SU-DHL-6 (cell line): ENCODE data around the gene ATP8A2.

Experiments
- H2AFZ ChIP-seq: fragments of 200-600 bp; sonication (generic); 2 replicates; pipeline ENCODE4 v1.6.1; 2014; ENCODE audit warnings: low read depth, mild to moderate bottlenecking, moderate library complexity, mixed read lengths, antibody characterized with exemption, low read length; ENCODE audit not compliant: severe bottlenecking
- H3F3A ChIP-seq: fragments of 200-600 bp; shearing (Covaris generic); 2 replicates; pipeline ENCODE4 v1.6.0; 2016; ENCODE audit warnings: antibody characterized with exemption, mild to moderate bottlenecking; ENCODE audit not compliant: insufficient read depth
- H3K27ac ChIP-seq: fragments of 200-600 bp; sonication (generic); 2 replicates; pipeline ENCODE4 v1.5.1; 2016; ENCODE audit warnings: low read depth, mild to moderate bottlenecking, low read length, moderate library complexity, mixed read lengths
- H3K27me3 ChIP-seq: fragments of 200-600 bp; sonication (generic), shearing (Covaris generic); 2 replicates; pipeline ENCODE4 v1.6.0; 2014; ENCODE audit warnings: mild to moderate bottlenecking, low read length
- H3K36me3 ChIP-seq: fragments of 200-600 bp; sonication (generic); 2 replicates; pipeline ENCODE4 v1.6.1; 2014; ENCODE audit warnings: mild to moderate bottlenecking, low read length, mixed read lengths
- H3K4me2 ChIP-seq: fragments of 300-600, 200-600 bp; shearing (Covaris generic), sonication (generic); 2 replicates; pipeline ENCODE4 v1.6.0; 2014; ENCODE audit warnings: low read length, low read depth, mild to moderate bottlenecking; ENCODE audit not compliant: poor library complexity, severe bottlenecking
- H3K4me3 ChIP-seq: fragments of 200-600 bp; sonication (generic); 2 replicates; pipeline ENCODE4 v1.5.1; 2014; ENCODE audit warnings: antibody characterized with exemption, low read length, mild to moderate bottlenecking, mixed read lengths; ENCODE audit not compliant: insufficient read depth, poor library complexity, severe bottlenecking
- H3K79me2 ChIP-seq: fragments of 200-600 bp; sonication (generic); 2 replicates; pipeline ENCODE4 v1.6.1; 2014; ENCODE audit warnings: mild to moderate bottlenecking, low read length, moderate library complexity; ENCODE audit not compliant: insufficient read depth
- H3K9ac ChIP-seq: fragments of 200-600 bp; sonication (generic); 2 replicates; pipeline ENCODE4 v1.7.0; 2014; ENCODE audit warnings: mild to moderate bottlenecking, low read length
- H3K9me2 ChIP-seq: fragments of 200-600 bp; sonication (generic); replicated peaks from 2 replicates; pipeline ENCODE4 v1.6.1; 2014; ENCODE audit warnings: low read length; ENCODE audit not compliant: insufficient read depth
- H3K9me3 ChIP-seq: fragments of 200-600 bp; sonication (generic); 2 replicates; pipeline ENCODE4 v1.6.1; 2014; ENCODE audit warnings: low read length, mixed read lengths; ENCODE audit not compliant: insufficient read depth
- H4K20me1 ChIP-seq: fragments of 200-600 bp; sonication (generic); 2 replicates; pipeline ENCODE4 v1.6.1; 2014; ENCODE audit warnings: low read depth, mild to moderate bottlenecking, antibody characterized with exemption, low read length, moderate library complexity, mixed read lengths
- EZH2phosphoT487 ChIP-seq: fragments of 200-600 bp; sonication (generic), shearing (Covaris generic); conservative IDR thresholded peaks from 2 replicates; pipeline ENCODE4 v1.6.1; 2018; ENCODE audit warnings: mild to moderate bottlenecking, antibody characterized with exemption, low read length, moderate library complexity, mixed read lengths
- TF ChIP-seq, protein P1 (sequence below): fragments of 200-600 bp; sonication (generic); IDR thresholded peaks from one replicate; pipeline ENCODE4 v1.5.1; 2017; ENCODE audit warnings: antibody characterized with exemption, mild to moderate bottlenecking, low read length, moderate library complexity; ENCODE audit not compliant: insufficient read depth, poor library complexity, severe bottlenecking

The ATP8A2 gene

DNA sequence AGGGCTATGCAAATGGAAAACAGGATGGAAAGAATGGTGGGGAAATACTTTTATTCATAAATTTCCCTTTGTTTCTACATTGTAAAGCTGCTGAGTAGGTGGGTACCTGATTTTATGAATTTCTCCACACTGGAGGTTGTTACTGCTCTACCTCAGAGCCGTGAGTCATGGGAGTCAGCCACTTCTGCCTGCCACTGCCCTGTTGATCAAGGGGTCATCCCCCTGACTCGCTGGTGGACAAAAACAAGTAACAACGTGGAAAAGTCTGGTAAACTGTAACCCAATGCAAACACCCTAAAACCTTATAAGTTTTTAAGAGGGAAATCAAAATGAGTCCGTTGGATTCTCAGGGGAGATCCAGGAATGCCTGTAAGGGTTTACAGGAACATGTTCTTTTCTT lies 329.5 kb downstream of the ATP8A2 start:
- no peaks in the 10 kb centered on the region for H3K36me3 ChIP-seq
- H3K9me2 ChIP-seq: no peaks in the 10 kb centered on the region
- H2AFZ ChIP-seq: no peak overlapping the region
- H4K20me1 ChIP-seq: no peaks in the 10 kb centered on the region
- H3K4me3 ChIP-seq: no peak overlapping the region
- no peak overlapping the region for H3K9ac ChIP-seq
- no peaks in the 10 kb centered on the region for H3K79me2 ChIP-seq
- no peak overlapping the region for H3K27ac ChIP-seq
- H3K27me3 ChIP-seq: no peaks in the 10 kb centered on the region; the same call in 1 of the 2 replicates
- no peak overlapping the region for H3K4me2 ChIP-seq
- TF ChIP-seq EZH2phosphoT487: no peak
- TF ChIP-seq, protein P1, sequence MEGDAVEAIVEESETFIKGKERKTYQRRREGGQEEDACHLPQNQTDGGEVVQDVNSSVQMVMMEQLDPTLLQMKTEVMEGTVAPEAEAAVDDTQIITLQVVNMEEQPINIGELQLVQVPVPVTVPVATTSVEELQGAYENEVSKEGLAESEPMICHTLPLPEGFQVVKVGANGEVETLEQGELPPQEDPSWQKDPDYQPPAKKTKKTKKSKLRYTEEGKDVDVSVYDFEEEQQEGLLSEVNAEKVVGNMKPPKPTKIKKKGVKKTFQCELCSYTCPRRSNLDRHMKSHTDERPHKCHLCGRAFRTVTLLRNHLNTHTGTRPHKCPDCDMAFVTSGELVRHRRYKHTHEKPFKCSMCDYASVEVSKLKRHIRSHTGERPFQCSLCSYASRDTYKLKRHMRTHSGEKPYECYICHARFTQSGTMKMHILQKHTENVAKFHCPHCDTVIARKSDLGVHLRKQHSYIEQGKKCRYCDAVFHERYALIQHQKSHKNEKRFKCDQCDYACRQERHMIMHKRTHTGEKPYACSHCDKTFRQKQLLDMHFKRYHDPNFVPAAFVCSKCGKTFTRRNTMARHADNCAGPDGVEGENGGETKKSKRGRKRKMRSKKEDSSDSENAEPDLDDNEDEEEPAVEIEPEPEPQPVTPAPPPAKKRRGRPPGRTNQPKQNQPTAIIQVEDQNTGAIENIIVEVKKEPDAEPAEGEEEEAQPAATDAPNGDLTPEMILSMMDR: no peak
- H3F3A ChIP-seq: no peaks in the 10 kb centered on the region
- H3K9me3 ChIP-seq: no peaks in the 10 kb centered on the region

DNA sequence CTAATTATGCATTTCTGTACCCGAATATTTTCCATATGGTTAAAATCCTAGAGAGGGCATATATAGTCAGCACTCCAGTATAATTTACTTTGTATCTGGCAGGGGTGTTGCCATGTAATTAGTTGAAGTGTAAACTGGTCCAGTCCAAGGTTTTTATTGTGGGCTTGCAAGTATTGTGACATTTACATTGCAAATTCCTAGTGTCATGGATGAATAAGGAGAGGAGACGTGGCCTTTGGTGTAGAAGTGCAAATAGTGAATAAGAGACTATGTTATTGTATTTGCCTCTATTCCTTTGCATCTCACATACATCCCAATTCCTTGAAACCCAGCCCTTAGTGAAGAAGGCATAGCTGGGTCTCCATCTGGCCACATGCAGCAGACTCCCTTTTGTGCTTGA lies 330.6 kb downstream of the ATP8A2 start:
- TF ChIP-seq, protein P1: no peak
- no peak for TF ChIP-seq EZH2phosphoT487
- Histone ChIP-seq H3F3A (no peaks in the 10 kb centered on the region), H3K9ac (no peak overlapping the region)

DNA sequence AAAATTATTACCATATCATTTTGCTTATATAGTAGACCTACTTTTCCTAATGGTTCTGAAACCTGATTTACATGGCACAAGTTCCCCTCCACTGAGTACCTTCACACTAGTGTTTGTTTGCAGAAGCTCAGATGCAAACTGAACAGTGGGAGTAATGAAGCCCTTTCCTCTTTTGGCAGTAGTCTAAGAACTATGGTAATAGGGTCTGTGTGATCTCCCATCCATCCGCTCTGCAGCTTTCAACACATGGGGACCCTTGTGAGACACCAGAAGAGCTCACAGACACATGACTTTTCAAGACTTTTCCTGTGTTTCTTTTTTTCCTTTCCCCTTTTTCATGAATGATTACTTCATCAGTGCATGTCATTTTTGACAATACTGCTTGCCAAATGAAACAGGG lies 336.0 kb downstream of the ATP8A2 start:
- H3K79me2 ChIP-seq: no peaks in the 10 kb centered on the region
- H3K9me3 ChIP-seq: no peaks in the 10 kb centered on the region
- no peak overlapping the region for H3K4me3 ChIP-seq
- no peaks in the 10 kb centered on the region for H3K27me3 ChIP-seq
- no peaks in the 10 kb centered on the region for H4K20me1 ChIP-seq
- no peak overlapping the region for H3K9ac ChIP-seq
- H3F3A ChIP-seq: no peaks in the 10 kb centered on the region
- TF ChIP-seq, protein P1: no peak
- TF ChIP-seq EZH2phosphoT487: no peak
- no peak overlapping the region for H3K4me2 ChIP-seq
- no peak overlapping the region for H3K27ac ChIP-seq
- H3K9me2 ChIP-seq: no peaks in the 10 kb centered on the region
- no peak overlapping the region for H2AFZ ChIP-seq
- no peaks in the 10 kb centered on the region for H3K36me3 ChIP-seq

More for the DNA sequence above, 330.6 kb downstream of the ATP8A2 start:
- H3K36me3 ChIP-seq: no peaks in the 10 kb centered on the region
- H3K27me3 ChIP-seq: no peaks in the 10 kb centered on the region; the same call in 1 of the 2 replicates
- no peaks in the 10 kb centered on the region for H3K9me3 ChIP-seq
- H2AFZ ChIP-seq: no peak overlapping the region
- H3K4me3 ChIP-seq: no peak overlapping the region
- no peaks in the 10 kb centered on the region for H4K20me1 ChIP-seq
- no peak overlapping the region for H3K4me2 ChIP-seq
- no peaks in the 10 kb centered on the region for H3K79me2 ChIP-seq
- H3K27ac ChIP-seq: no peak overlapping the region
- no peaks in the 10 kb centered on the region for H3K9me2 ChIP-seq
